ENCODE data around the gene ZNF460. TPM values are rescaled to one million over a fixed set of nuclear protein-coding genes. Genes with fewer than 3 reads are reported as not detected.

Gene ZNF460
- polyA plus RNA-seq, 1 donor: 2.0 TPM

DNA sequence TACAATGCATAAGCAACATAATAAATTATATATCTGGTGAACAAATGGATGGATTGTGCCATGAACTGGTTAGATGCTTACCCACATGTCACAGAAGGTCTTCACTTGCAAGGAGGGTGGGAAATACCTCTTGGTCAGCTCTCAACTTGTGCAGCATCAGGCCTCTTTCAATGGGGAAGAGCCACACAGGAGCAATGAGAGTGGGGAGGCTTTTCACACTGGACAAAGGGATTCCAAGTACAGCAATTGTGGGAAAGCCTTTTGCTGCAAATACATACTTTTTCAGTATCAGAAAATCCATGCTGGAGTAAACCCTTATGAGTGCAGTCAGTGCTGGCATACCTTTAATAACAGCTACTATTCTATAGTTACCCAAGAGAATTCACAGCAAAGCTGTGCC, 28.2 kb downstream of the ZNF460 start:
- no peak for DNase-seq
- Histone ChIP-seq H3K27ac (ENCODE audit: low read length) (no peak overlapping the region), H3K36me3 (ENCODE audit: control insufficient read depth, insufficient read depth, low read length) (peaks cover 3% of the 10 kb centered on the region), H3K9me3 (ENCODE audit: control insufficient read depth, low read depth, low read length) (no peaks in the 10 kb centered on the region), H3K4me1 (ENCODE audit: control insufficient read depth, insufficient read depth, low read length) (no peaks in the 10 kb centered on the region), H3K4me3 (ENCODE audit: low read length) (no peak overlapping the region), H3K27me3 (ENCODE audit: control insufficient read depth, insufficient read depth, low read length) (peaks cover 13% of the 10 kb centered on the region)

DNA sequence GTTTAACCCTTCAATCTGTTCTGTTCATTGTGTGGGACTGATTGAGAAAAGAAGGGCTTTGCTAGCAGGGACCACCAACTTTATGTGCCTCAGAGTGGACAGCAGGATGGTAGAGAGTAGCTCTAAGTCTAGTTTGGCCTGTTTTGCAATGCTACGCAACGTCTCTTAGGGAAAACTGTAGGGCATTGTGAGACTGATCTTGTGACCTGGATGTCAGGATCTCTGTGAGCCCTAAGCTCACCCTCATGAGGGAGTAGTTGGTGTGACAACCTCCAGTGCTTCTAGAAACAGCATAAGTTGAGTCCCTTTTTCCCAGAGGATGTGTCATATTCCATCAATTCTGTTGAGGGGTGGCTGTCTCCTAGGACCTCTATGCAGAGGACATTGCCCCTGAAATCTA, 30.5 kb downstream of the ZNF460 start:
- no peak for DNase-seq
- Histone ChIP-seq H3K27ac (ENCODE audit: low read length) (no peak overlapping the region), H3K27me3 (ENCODE audit: control insufficient read depth, insufficient read depth, low read length) (peaks cover 23% of the 10 kb centered on the region), H3K9me3 (ENCODE audit: control insufficient read depth, low read depth, low read length) (no peaks in the 10 kb centered on the region), H3K36me3 (ENCODE audit: control insufficient read depth, insufficient read depth, low read length) (no peaks in the 10 kb centered on the region), H3K4me3 (ENCODE audit: low read length) (no peak overlapping the region), H3K4me1 (ENCODE audit: control insufficient read depth, insufficient read depth, low read length) (no peaks in the 10 kb centered on the region)
- no CpG with 5 or more reads among the region's 2 CpGs for WGBS (ENCODE audit: insufficient coverage, low lambda C conversion rate)

DNA sequence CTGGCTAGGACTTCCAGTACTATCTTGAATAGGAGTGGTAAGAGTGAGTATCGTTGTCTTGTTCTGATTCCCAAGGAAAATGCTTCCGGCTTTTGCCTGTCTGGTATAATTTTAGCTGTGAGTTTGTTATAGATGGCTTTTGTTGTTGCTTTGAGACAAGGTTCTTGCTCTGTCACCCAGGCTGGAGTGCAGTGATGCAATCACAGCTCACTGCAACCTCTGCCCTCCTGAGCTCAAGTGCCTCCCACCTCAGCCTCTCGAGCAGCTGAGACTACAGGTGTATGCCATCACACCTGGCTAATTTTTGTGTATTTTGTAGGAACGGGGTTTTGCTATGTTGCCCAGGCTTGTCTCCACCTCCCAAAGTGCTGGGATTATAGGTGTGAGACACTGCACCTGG, 33.9 kb downstream of the ZNF460 start:
- WGBS (ENCODE audit: insufficient coverage, low lambda C conversion rate): no CpG with 5 or more reads among the region's 4 CpGs
- DNase-seq: peak in 1 of 2 donors; percentile 21

GRCh38 chr19:57317503-57317902, 37.2 kb downstream of the ZNF460 start:
- Histone ChIP-seq H3K27ac (ENCODE audit: low read length) (no peak overlapping the region), H3K4me3 (ENCODE audit: low read length) (no peak overlapping the region), H3K27me3 (ENCODE audit: control insufficient read depth, insufficient read depth, low read length) (peaks cover 41% of the 10 kb centered on the region), H3K36me3 (ENCODE audit: control insufficient read depth, insufficient read depth, low read length) (no peaks in the 10 kb centered on the region), H3K9me3 (ENCODE audit: control insufficient read depth, low read depth, low read length) (no peaks in the 10 kb centered on the region), H3K4me1 (ENCODE audit: control insufficient read depth, insufficient read depth, low read length) (peaks cover 12% of the 10 kb centered on the region)
- 60% methylated on average over 1 of the region's 29 CpGs for WGBS (ENCODE audit: insufficient coverage, low lambda C conversion rate)
- peak in 1 of 2 donors; percentile 8 for DNase-seq

More for the DNA sequence above, 33.9 kb downstream of the ZNF460 start:
- H3K4me1 ChIP-seq (ENCODE audit: control insufficient read depth, insufficient read depth, low read length): no peaks in the 10 kb centered on the region
- H3K4me3 ChIP-seq (ENCODE audit: low read length): no peak overlapping the region
- no peaks in the 10 kb centered on the region for H3K9me3 ChIP-seq (ENCODE audit: control insufficient read depth, low read depth, low read length)
- no peak overlapping the region for H3K27ac ChIP-seq (ENCODE audit: low read length)
- peaks cover 51% of the 10 kb centered on the region for H3K27me3 ChIP-seq (ENCODE audit: control insufficient read depth, insufficient read depth, low read length)
- no peaks in the 10 kb centered on the region for H3K36me3 ChIP-seq (ENCODE audit: control insufficient read depth, insufficient read depth, low read length)

GRCh38 chr19:57319869-57320179, 39.5 kb downstream of the ZNF460 start:
- Histone ChIP-seq H3K4me1 (ENCODE audit: control insufficient read depth, insufficient read depth, low read length) (peaks cover 13% of the 10 kb centered on the region), H3K9me3 (ENCODE audit: control insufficient read depth, low read depth, low read length) (no peaks in the 10 kb centered on the region), H3K36me3 (ENCODE audit: control insufficient read depth, insufficient read depth, low read length) (peaks cover 15% of the 10 kb centered on the region), H3K27ac (ENCODE audit: low read length) (peak overlapping the region; percentile 70), H3K27me3 (ENCODE audit: control insufficient read depth, insufficient read depth, low read length) (peaks cover 31% of the 10 kb centered on the region), H3K4me3 (ENCODE audit: low read length) (peak overlapping the region; percentile 80)
- no CpG with 5 or more reads among the region's 1 CpG for WGBS (ENCODE audit: insufficient coverage, low lambda C conversion rate)
- peak; percentile 5 to 11 for DNase-seq

- no CpG with 5 or more reads among the region's 71 CpGs for WGBS (ENCODE audit: insufficient coverage, low lambda C conversion rate)
- H3K36me3 ChIP-seq (ENCODE audit: control insufficient read depth, insufficient read depth, low read length): peaks cover 21% of the 10 kb centered on the region
- H3K27me3 ChIP-seq (ENCODE audit: control insufficient read depth, insufficient read depth, low read length): peaks cover 30% of the 10 kb centered on the region
- peak; percentile 97 to 98 for DNase-seq
- peaks cover 13% of the 10 kb centered on the region for H3K4me1 ChIP-seq (ENCODE audit: control insufficient read depth, insufficient read depth, low read length)
- peak within 1 kb of the TSS; percentile 70 for H3K27ac ChIP-seq (ENCODE audit: low read length)
- H3K4me3 ChIP-seq (ENCODE audit: low read length): peak within 1 kb of the TSS; percentile 80
- no peaks in the 10 kb centered on the region for H3K9me3 ChIP-seq (ENCODE audit: control insufficient read depth, low read depth, low read length)
Measured at GRCh38 chr19:57320180-57321084, 40.1 kb downstream of the ZNF460 start, which contains the start of gene ZNF543. Gene ZNF543, plus strand, starts transcription at chr19:57320472. Its CDS starts 382 bp downstream, at chr19:57320854.

- H3K27ac ChIP-seq (ENCODE audit: low read length): peak overlapping the region; percentile 70
- 29% methylated on average over 3 of the region's 8 CpGs for WGBS (ENCODE audit: insufficient coverage, low lambda C conversion rate)
Measured at GRCh38 chr19:57321116-57321515, 40.8 kb downstream of the ZNF460 start.

GRCh38 chr19:57321751-57322150, 41.5 kb downstream of the ZNF460 start:
- no CpG with 5 or more reads among the region's 3 CpGs for WGBS (ENCODE audit: insufficient coverage, low lambda C conversion rate)
- Histone ChIP-seq H3K4me3 (ENCODE audit: low read length) (peak overlapping the region; percentile 80), H3K27me3 (ENCODE audit: control insufficient read depth, insufficient read depth, low read length) (peaks cover 19% of the 10 kb centered on the region), H3K36me3 (ENCODE audit: control insufficient read depth, insufficient read depth, low read length) (peaks cover 34% of the 10 kb centered on the region), H3K4me1 (ENCODE audit: control insufficient read depth, insufficient read depth, low read length) (peaks cover 13% of the 10 kb centered on the region), H3K27ac (ENCODE audit: low read length) (no peak overlapping the region), H3K9me3 (ENCODE audit: control insufficient read depth, low read depth, low read length) (no peaks in the 10 kb centered on the region)
- no peak for DNase-seq

More at GRCh38 chr19:57321116-57321515, 40.8 kb downstream of the ZNF460 start:
- H3K27me3 ChIP-seq (ENCODE audit: control insufficient read depth, insufficient read depth, low read length): peaks cover 25% of the 10 kb centered on the region
- peaks cover 13% of the 10 kb centered on the region for H3K4me1 ChIP-seq (ENCODE audit: control insufficient read depth, insufficient read depth, low read length)
- peaks cover 28% of the 10 kb centered on the region for H3K36me3 ChIP-seq (ENCODE audit: control insufficient read depth, insufficient read depth, low read length)
- no peaks in the 10 kb centered on the region for H3K9me3 ChIP-seq (ENCODE audit: control insufficient read depth, low read depth, low read length)
- peak; percentile 3 to 60 for DNase-seq
- peak overlapping the region; percentile 80 for H3K4me3 ChIP-seq (ENCODE audit: low read length)

DNA sequence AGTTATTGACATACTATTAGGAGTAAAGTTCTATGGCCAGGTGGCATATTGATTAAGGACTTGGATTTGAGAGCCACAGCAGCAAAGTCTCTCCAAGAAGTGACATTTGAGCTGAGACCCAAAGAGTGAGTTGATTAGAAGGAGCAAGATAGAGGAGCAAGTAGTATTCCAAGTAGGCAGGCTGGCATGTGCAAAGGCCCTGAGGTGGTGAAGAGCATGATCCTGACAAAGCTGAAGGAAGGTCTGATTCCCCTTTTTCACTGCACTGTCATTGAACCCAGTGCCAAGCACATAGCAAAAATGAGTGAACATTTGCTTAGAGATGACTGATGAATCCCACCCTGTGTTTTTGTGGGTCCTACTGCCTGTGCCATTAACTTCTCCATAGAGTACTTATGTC, 44.7 kb downstream of the ZNF460 start:
- no peak for DNase-seq

GRCh38 chr19:57327993-57328392, 47.7 kb downstream of the ZNF460 start:
- DNase-seq: no peak
- H3K4me1 ChIP-seq (ENCODE audit: control insufficient read depth, insufficient read depth, low read length): no peaks in the 10 kb centered on the region
- H3K27me3 ChIP-seq (ENCODE audit: control insufficient read depth, insufficient read depth, low read length): no peaks in the 10 kb centered on the region
- WGBS (ENCODE audit: insufficient coverage, low lambda C conversion rate): 100% methylated on average over 3 of the region's 8 CpGs
- H3K27ac ChIP-seq (ENCODE audit: low read length): no peak overlapping the region
- H3K36me3 ChIP-seq (ENCODE audit: control insufficient read depth, insufficient read depth, low read length): peaks cover 61% of the 10 kb centered on the region
- no peaks in the 10 kb centered on the region for H3K9me3 ChIP-seq (ENCODE audit: control insufficient read depth, low read depth, low read length)
- H3K4me3 ChIP-seq (ENCODE audit: low read length): no peak overlapping the region

More for the DNA sequence above, 44.7 kb downstream of the ZNF460 start:
- Histone ChIP-seq H3K27me3 (ENCODE audit: control insufficient read depth, insufficient read depth, low read length) (no peaks in the 10 kb centered on the region), H3K4me1 (ENCODE audit: control insufficient read depth, insufficient read depth, low read length) (peaks cover 13% of the 10 kb centered on the region), H3K4me3 (ENCODE audit: low read length) (no peak overlapping the region), H3K9me3 (ENCODE audit: control insufficient read depth, low read depth, low read length) (no peaks in the 10 kb centered on the region), H3K36me3 (ENCODE audit: control insufficient read depth, insufficient read depth, low read length) (peaks cover 61% of the 10 kb centered on the region), H3K27ac (ENCODE audit: low read length) (no peak overlapping the region)

GRCh38 chr19:57334191-57334590, 53.9 kb downstream of the ZNF460 start:
- no peak overlapping the region for H3K4me3 ChIP-seq (ENCODE audit: low read length)
- H3K27ac ChIP-seq (ENCODE audit: low read length): no peak overlapping the region
- H3K9me3 ChIP-seq (ENCODE audit: control insufficient read depth, low read depth, low read length): no peaks in the 10 kb centered on the region
- DNase-seq: no peak
- no peaks in the 10 kb centered on the region for H3K27me3 ChIP-seq (ENCODE audit: control insufficient read depth, insufficient read depth, low read length)
- peaks cover 4% of the 10 kb centered on the region for H3K36me3 ChIP-seq (ENCODE audit: control insufficient read depth, insufficient read depth, low read length)
- no peaks in the 10 kb centered on the region for H3K4me1 ChIP-seq (ENCODE audit: control insufficient read depth, insufficient read depth, low read length)
- 100% methylated on average over 1 of the region's 4 CpGs for WGBS (ENCODE audit: insufficient coverage, low lambda C conversion rate)
